ENCODE results near the gene FOXP1.

DNA sequence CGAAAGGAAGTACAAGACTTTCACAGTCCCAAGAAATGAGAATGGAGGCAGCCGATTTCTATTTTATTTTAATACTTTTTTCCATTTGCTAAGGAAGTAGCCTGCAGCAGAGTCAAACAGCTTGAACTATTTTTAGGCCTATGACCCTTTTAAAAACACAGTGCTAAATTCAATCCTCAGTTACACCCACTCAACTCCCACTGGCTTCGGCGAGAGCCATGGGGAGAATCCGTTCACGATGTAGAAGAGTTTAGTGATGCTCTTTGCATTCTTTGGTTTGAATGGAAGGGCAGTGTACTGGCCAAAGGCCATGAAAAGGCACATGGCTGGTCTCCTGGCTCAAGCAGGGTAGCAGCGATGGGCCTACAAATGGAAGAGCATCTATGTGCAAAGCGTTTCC, 343.5 kb downstream of the FOXP1 start:
- TF ChIP-seq CTCF (IDR thresholded peaks at IDR 0.05; ENCODE audit: poor library complexity, severe bottlenecking), result no peak
- no peak for TF ChIP-seq RAD21 (conservative IDR thresholded peaks at IDR 0.05)
- TF ChIP-seq EZH2 (IDR thresholded peaks at IDR 0.05; ENCODE audit: borderline replicate concordance, insufficient read depth, low read length, poor library complexity, severe bottlenecking), result no peak
- no peak for TF ChIP-seq SMC3 (conservative IDR thresholded peaks at IDR 0.05; ENCODE audit: poor library complexity)
- TF ChIP-seq POLR2AphosphoS5 (IDR thresholded peaks at IDR 0.05), result no peak
- no peak for TF ChIP-seq EP300 (conservative IDR thresholded peaks at IDR 0.05; ENCODE audit: poor library complexity, severe bottlenecking)
- no peak for TF ChIP-seq REST (IDR thresholded peaks at IDR 0.05; ENCODE audit: borderline replicate concordance)
